Measurements from ENCODE around the gene FAM161A.

The FAM161A gene

GRCh38 chr2:61775956-61776570 lies 77.8 kb downstream of the FAM161A start:
- DNase-seq, result no peak

Measured in NCI-H774 (cell line).